Keratinocyte (primary cell): ENCODE measurements around the gene LYL1.

ENCODE experiments used
- EZH2 ChIP-seq: IDR thresholded peaks from one replicate; pipeline ENCODE4 v1.6.1; 2012; ENCODE audit warnings: inconsistent platforms, mild to moderate bottlenecking, low read length, moderate library complexity
- TF ChIP-seq, protein P1 (sequence below), 3 experiments: IDR thresholded peaks in 1 of 3; conservative IDR thresholded peaks in 1 of 3; optimal IDR thresholded peaks in 1 of 3; 2 replicates in 2 of 3; 3 replicates in 1 of 3; pipeline versions ENCODE3 to v1.5.1; 2011; ENCODE audit warnings: low read length in 3 of 3, mild to moderate bottlenecking in 3 of 3, moderate library complexity in 2 of 3, control low read depth in 1 of 3, inconsistent platforms in 1 of 3; ENCODE audit not compliant: insufficient read depth in 2 of 3; ENCODE audit errors: extremely low read depth in 1 of 3

DNA sequence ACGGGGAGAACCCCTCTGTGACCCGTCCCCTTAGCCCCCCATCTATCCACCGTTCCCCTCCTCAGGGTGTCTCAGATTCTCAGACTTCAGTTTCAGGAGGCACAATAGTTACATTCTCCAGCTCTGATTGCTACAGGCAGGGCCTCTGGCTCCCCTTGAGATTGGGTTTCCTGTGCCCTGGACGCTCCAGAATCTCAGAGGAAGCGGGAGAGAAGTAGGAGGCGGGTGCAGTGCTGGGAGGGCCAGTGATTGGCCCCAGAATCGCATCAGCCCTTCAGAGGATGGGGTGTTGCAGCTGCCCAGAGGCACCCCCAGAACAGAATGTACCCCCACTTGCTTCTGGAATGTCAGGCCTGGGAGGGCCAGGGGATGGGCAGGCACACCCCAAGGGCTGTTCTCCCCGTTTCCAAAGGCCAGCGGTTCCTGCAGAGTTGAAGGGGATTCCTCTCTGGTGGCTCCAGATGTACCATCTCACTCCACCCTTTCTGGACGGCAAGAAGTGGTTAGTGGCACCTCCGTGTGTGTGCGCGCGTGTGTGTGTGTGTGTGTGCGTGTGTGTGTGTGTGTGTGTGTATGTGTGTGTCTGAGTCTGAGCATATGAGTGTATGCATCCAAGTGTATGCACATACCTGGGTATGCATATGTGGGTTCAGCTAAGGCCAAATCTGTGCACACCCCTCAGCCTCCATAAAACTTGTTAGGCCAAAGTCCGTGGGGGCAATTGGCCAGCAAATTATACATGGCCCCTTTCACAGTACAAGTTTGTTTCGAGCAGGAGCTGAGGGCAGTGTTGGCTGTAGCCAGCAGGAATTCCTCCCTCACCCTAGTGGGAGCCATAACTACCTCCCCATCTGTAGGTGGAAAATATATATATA, 35.5 kb downstream of the LYL1 start:
- TF ChIP-seq, protein P1, sequence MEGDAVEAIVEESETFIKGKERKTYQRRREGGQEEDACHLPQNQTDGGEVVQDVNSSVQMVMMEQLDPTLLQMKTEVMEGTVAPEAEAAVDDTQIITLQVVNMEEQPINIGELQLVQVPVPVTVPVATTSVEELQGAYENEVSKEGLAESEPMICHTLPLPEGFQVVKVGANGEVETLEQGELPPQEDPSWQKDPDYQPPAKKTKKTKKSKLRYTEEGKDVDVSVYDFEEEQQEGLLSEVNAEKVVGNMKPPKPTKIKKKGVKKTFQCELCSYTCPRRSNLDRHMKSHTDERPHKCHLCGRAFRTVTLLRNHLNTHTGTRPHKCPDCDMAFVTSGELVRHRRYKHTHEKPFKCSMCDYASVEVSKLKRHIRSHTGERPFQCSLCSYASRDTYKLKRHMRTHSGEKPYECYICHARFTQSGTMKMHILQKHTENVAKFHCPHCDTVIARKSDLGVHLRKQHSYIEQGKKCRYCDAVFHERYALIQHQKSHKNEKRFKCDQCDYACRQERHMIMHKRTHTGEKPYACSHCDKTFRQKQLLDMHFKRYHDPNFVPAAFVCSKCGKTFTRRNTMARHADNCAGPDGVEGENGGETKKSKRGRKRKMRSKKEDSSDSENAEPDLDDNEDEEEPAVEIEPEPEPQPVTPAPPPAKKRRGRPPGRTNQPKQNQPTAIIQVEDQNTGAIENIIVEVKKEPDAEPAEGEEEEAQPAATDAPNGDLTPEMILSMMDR (optimal IDR thresholded peaks at IDR 0.05 in 1 of 3, IDR thresholded peaks at IDR 0.05 in 1 of 3, conservative IDR thresholded peaks at IDR 0.05 in 1 of 3; ENCODE audit: extremely low read depth in 1 of 3, insufficient read depth in 2 of 3, low read length in 3 of 3), result no peak
- no peak for TF ChIP-seq EZH2
